Measurements from ENCODE around the gene KCNQ5. TPM values are rescaled to one million over a fixed set of nuclear protein-coding genes. Genes with fewer than 3 reads are reported as not detected.
"Not testable (repeated sequence)": the region's sequence is repeated elsewhere in the genome, so short reads cannot be mapped to it uniquely, and the experiment has no call there.

Gene KCNQ5
- total RNA-seq, 1 experiment from 2014 or later, result 2.0 TPM

GRCh38 chr6:73233048-73233447 is 611.2 kb downstream of the KCNQ5 start:
- Mint-ChIP-seq H3K36me3 (no peaks in the 10 kb centered on the region), H3K27me3 (ENCODE audit: low read depth) (no peaks in the 10 kb centered on the region), H3K4me3 (no peak overlapping the region), H3K27ac (no peak overlapping the region), H3K4me1 (0 out of 2 replicates have a peak, but pooled peaks cover 4% of the 10 kb centered on the region), H3K9me3 (no peaks in the 10 kb centered on the region)
- DNase-seq (ENCODE audit: low spot score) (no peak), ATAC-seq (no peak)
- ChIA-PET POLR2A (no interaction called here), CTCF (interaction anchor here (0.6 kb wide), 1 partner anchor 19 kb away, joined by 3 read pairs; no protein-coding TSS in a partner anchor)
- TF ChIP-seq ZNF232 (CRISPR knock-in tag; IDR thresholded peaks at IDR 0.05), result no peak

DNA sequence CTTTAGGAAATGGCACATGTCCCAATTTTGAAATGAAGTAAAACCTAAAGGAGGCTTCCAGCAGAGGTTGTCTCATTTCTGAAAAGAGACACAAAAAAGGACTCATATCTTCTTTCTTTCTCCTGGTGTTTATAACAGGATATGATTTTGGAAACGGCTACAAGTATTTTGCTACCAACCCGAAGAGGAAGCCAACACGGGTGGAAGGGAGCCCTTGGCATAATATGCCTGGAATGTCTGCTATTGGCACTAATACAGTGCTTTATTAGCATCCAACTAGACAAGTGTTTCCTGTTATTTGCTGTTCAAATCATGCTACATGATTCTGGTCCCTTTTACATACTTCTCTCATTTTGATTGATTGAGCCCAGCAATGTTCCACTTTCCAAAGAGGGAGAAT is 612.1 kb downstream of the KCNQ5 start:
- ATAC-seq; H3K27me3 Mint-ChIP-seq (ENCODE audit: low read depth); CTCF ChIA-PET; POLR2A ChIA-PET; H3K9me3 Mint-ChIP-seq; H3K4me1 Mint-ChIP-seq; DNase-seq (ENCODE audit: low spot score); H3K36me3 Mint-ChIP-seq; H3K27ac Mint-ChIP-seq; H3K4me3 Mint-ChIP-seq: not testable (repeated sequence)

- Mint-ChIP-seq H3K4me1 (0 out of 2 replicates have a peak, but pooled peaks cover 4% of the 10 kb centered on the region), H3K27ac (no peak overlapping the region), H3K27me3 (ENCODE audit: low read depth) (no peaks in the 10 kb centered on the region), H3K4me3 (no peak overlapping the region), H3K9me3 (no peaks in the 10 kb centered on the region), H3K36me3 (no peaks in the 10 kb centered on the region)
- DNase-seq (ENCODE audit: low spot score) (no peak), ATAC-seq (no peak)
- POLR2A ChIA-PET, result no interaction called here
- CTCF ChIA-PET, result no interaction called here
- TF ChIP-seq CREB1 (CRISPR knock-in tag; IDR thresholded peaks at IDR 0.05) (no peak), CREM (CRISPR knock-in tag; IDR thresholded peaks at IDR 0.05) (no peak), CBFB (CRISPR knock-in tag; IDR thresholded peaks at IDR 0.05; ENCODE audit: low read depth) (no peak), E2F5 (CRISPR knock-in tag; IDR thresholded peaks at IDR 0.05) (no peak), GRHL2 (CRISPR knock-in tag; IDR thresholded peaks at IDR 0.05; ENCODE audit: insufficient replicate concordance, severe bottlenecking) (no peak), SOX15 (CRISPR knock-in tag; IDR thresholded peaks at IDR 0.05) (no peak), E2F1 (CRISPR knock-in tag; IDR thresholded peaks at IDR 0.05) (no peak)
Measured at GRCh38 chr6:73234733-73235132, 612.9 kb downstream of the KCNQ5 start.

GRCh38 chr6:73236144-73236750 is 614.4 kb downstream of the KCNQ5 start:
- no peak for ATAC-seq
- H3K4me3 Mint-ChIP-seq, result no peak overlapping the region
- no peak for DNase-seq (ENCODE audit: low spot score)
- no peaks in the 10 kb centered on the region for H3K36me3 Mint-ChIP-seq
- POLR2A ChIA-PET, result interaction anchor here (0.7 kb wide), 1 partner anchor 142 kb away, joined by 4 read pairs; no protein-coding TSS in a partner anchor
- no peaks in the 10 kb centered on the region for H3K27me3 Mint-ChIP-seq (ENCODE audit: low read depth)
- no peak overlapping the region for H3K27ac Mint-ChIP-seq
- 0 out of 2 replicates have a peak, but pooled peaks cover 4% of the 10 kb centered on the region for H3K4me1 Mint-ChIP-seq
- CTCF ChIA-PET, result interaction anchor here (0.6 kb wide), 1 partner anchor 627 kb away, joined by 3 read pairs; no protein-coding TSS in a partner anchor
- H3K9me3 Mint-ChIP-seq, result no peaks in the 10 kb centered on the region
- TF ChIP-seq ZNF281 (CRISPR knock-in tag; IDR thresholded peaks at IDR 0.05) (no peak), TP53 (CRISPR knock-in tag; IDR thresholded peaks at IDR 0.05) (no peak), PRRX2 (CRISPR knock-in tag; IDR thresholded peaks at IDR 0.05) (no peak), ZNF532 (CRISPR knock-in tag; IDR thresholded peaks at IDR 0.05; ENCODE audit: borderline replicate concordance) (no peak), USF1 (CRISPR knock-in tag; IDR thresholded peaks at IDR 0.05) (no peak), NR1H2 (CRISPR knock-in tag; IDR thresholded peaks at IDR 0.05) (no peak)
- TF ChIP-seq, protein P1, sequence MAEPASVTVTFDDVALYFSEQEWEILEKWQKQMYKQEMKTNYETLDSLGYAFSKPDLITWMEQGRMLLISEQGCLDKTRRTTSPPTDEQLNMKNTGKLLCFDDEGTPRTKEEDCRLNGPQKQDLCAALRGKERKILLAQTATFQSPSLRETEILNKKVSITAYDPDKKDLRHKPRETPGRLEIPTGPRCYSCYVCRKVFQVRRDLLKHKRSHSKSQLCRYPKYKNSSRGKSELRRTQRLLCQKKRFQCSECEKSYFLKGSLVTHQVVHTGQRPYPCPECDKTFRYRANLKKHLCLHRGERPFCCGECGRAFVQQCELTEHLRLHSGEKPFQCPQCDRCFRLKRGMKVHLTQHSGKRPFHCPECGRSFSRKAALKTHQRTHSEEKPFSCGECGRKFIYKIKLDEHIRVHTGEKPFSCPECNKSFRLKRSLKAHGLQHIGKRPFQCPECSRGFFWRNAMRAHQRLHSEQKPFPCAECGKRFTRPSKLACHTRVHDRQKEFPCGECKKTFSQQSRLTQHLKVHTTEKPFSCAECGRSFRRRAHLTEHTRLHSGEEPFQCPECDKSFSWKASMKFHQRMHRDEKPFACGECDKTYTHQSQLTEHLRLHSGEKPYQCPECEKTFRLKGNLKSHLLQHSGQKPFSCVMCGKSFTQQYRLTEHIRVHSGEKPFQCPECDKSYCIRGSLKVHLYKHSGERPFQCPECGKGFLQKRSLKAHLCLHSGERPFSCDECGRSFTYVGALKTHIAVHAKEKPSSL (CRISPR knock-in tag; conservative IDR thresholded peaks at IDR 0.05), result no peak

Measured in WTC11 (cell line).